SH-SY5Y (cell line): ENCODE results near the gene KCNJ14.

Experiments used
- GATA2 ChIP-seq: IDR thresholded peaks from 2 replicates; pipeline ENCODE4 v1.6.1; 2011; ENCODE audit warnings: mild to moderate bottlenecking, low read depth, low read length
- GATA3 ChIP-seq: IDR thresholded peaks from 2 replicates; pipeline ENCODE4 v1.6.1; 2011; ENCODE audit warnings: low read depth, mild to moderate bottlenecking, low read length, moderate library complexity

GRCh38 chr19:48511321-48511731, 56.0 kb downstream of the KCNJ14 start:
- TF ChIP-seq GATA2: no peak
- no peak for TF ChIP-seq GATA3
